ENCODE data around the gene COMT. TPM values are rescaled to one million over a fixed set of nuclear protein-coding genes. Genes with fewer than 3 reads are reported as not detected.

Gene COMT
- total RNA-seq, 1 experiment from 2014 or later: 196 TPM

GRCh38 chr22:19915287-19915954 lies 26.2 kb upstream of the COMT start:
- no peak overlapping the region for H3K27ac Mint-ChIP-seq (ENCODE audit: low read depth, unreplicated experiment)
- CTCF ChIA-PET: interaction anchor here (0.5 to 2.0 kb wide), 2 partner anchors 162 to 185 kb away, joined by 4 to 9 read pairs; no protein-coding TSS in a partner anchor
- no peak for DNase-seq (ENCODE audit: unreplicated experiment)
- no peaks in the 10 kb centered on the region for H3K4me1 Mint-ChIP-seq (ENCODE audit: insufficient read depth, unreplicated experiment)
- POLR2A ChIA-PET: no interaction called here
- TF ChIP-seq CTCF (IDR thresholded peaks at IDR 0.05; ENCODE audit: unreplicated experiment): no peak
- H3K36me3 Mint-ChIP-seq (ENCODE audit: insufficient read depth, unreplicated experiment): peaks cover 50% of the 10 kb centered on the region
- no peak overlapping the region for H3K4me3 Mint-ChIP-seq (ENCODE audit: unreplicated experiment)
- H3K9me3 Mint-ChIP-seq (ENCODE audit: unreplicated experiment): no peaks in the 10 kb centered on the region
- intact Hi-C loops (cut with micrococcal nuclease): no loop called here
- no TSS peak for BruUV-seq (replicated peaks)
- H3K27me3 Mint-ChIP-seq (ENCODE audit: insufficient read depth, unreplicated experiment): no peaks in the 10 kb centered on the region

GRCh38 chr22:19916006-19916405 lies 25.6 kb upstream of the COMT start:
- intact Hi-C loops (cut with micrococcal nuclease): no loop called here
- TF ChIP-seq CTCF (IDR thresholded peaks at IDR 0.05; ENCODE audit: unreplicated experiment): no peak
- Mint-ChIP-seq H3K27me3 (ENCODE audit: insufficient read depth, unreplicated experiment) (no peaks in the 10 kb centered on the region), H3K9me3 (ENCODE audit: unreplicated experiment) (no peaks in the 10 kb centered on the region), H3K4me3 (ENCODE audit: unreplicated experiment) (no peak overlapping the region), H3K27ac (ENCODE audit: low read depth, unreplicated experiment) (no peak overlapping the region), H3K36me3 (ENCODE audit: insufficient read depth, unreplicated experiment) (peaks cover 55% of the 10 kb centered on the region), H3K4me1 (ENCODE audit: insufficient read depth, unreplicated experiment) (no peaks in the 10 kb centered on the region)
- ChIA-PET POLR2A (no interaction called here), CTCF (interaction anchor here (0.5 to 2.0 kb wide), 2 partner anchors 162 to 185 kb away, joined by 4 to 9 read pairs; no protein-coding TSS in a partner anchor)
- BruUV-seq (replicated peaks): no TSS peak
- no peak for DNase-seq (ENCODE audit: unreplicated experiment)

- H3K36me3 Mint-ChIP-seq (ENCODE audit: insufficient read depth, unreplicated experiment): peaks cover 63% of the 10 kb centered on the region
- H3K9me3 Mint-ChIP-seq (ENCODE audit: unreplicated experiment): no peaks in the 10 kb centered on the region
- H3K4me3 Mint-ChIP-seq (ENCODE audit: unreplicated experiment): no peak overlapping the region
- no TSS peak for BruUV-seq (replicated peaks)
- POLR2A ChIA-PET: interaction anchor here (0.6 kb wide), 1 partner anchor 15 kb away, joined by 3 read pairs; no protein-coding TSS in a partner anchor
- TF ChIP-seq CTCF (IDR thresholded peaks at IDR 0.05; ENCODE audit: unreplicated experiment): no peak
- no peak for DNase-seq (ENCODE audit: unreplicated experiment)
- H3K27me3 Mint-ChIP-seq (ENCODE audit: insufficient read depth, unreplicated experiment): no peaks in the 10 kb centered on the region
- H3K27ac Mint-ChIP-seq (ENCODE audit: low read depth, unreplicated experiment): no peak overlapping the region
- intact Hi-C loops (cut with micrococcal nuclease): no loop called here
- CTCF ChIA-PET: interaction anchor here (0.6 to 2.0 kb wide), 3 partner anchors 41 to 186 kb away, joined by 3 to 9 read pairs (median 4); no protein-coding TSS in a partner anchor
- no peaks in the 10 kb centered on the region for H3K4me1 Mint-ChIP-seq (ENCODE audit: insufficient read depth, unreplicated experiment)
Observed at GRCh38 chr22:19916941-19917340, 24.6 kb upstream of the COMT start.

- DNase-seq (ENCODE audit: unreplicated experiment): no peak
- intact Hi-C loops (cut with micrococcal nuclease): no loop called here
- TF ChIP-seq CTCF (IDR thresholded peaks at IDR 0.05; ENCODE audit: unreplicated experiment): no peak
- POLR2A ChIA-PET: interaction anchor here (0.6 kb wide), 1 partner anchor 15 kb away, joined by 3 read pairs; no protein-coding TSS in a partner anchor
- no peak overlapping the region for H3K4me3 Mint-ChIP-seq (ENCODE audit: unreplicated experiment)
- H3K9me3 Mint-ChIP-seq (ENCODE audit: unreplicated experiment): no peaks in the 10 kb centered on the region
- H3K27me3 Mint-ChIP-seq (ENCODE audit: insufficient read depth, unreplicated experiment): no peaks in the 10 kb centered on the region
- CTCF ChIA-PET: interaction anchor here (0.7 to 1.6 kb wide), 3 partner anchors 162 to 187 kb away, joined by 4 to 7 read pairs (median 5); no protein-coding TSS in a partner anchor
- H3K36me3 Mint-ChIP-seq (ENCODE audit: insufficient read depth, unreplicated experiment): peaks cover 65% of the 10 kb centered on the region
- H3K4me1 Mint-ChIP-seq (ENCODE audit: insufficient read depth, unreplicated experiment): no peaks in the 10 kb centered on the region
- BruUV-seq (replicated peaks): no TSS peak
- no peak overlapping the region for H3K27ac Mint-ChIP-seq (ENCODE audit: low read depth, unreplicated experiment)
Observed at GRCh38 chr22:19917389-19918138, 24.0 kb upstream of the COMT start.

All from MCF 10A (cell line).